ENCODE data around the gene PON3.

PON3 gene

GRCh38 chr7:95396136-95397032 lies at the start of gene PON3:
TSS of gene PON3 (minus strand) at chr7:95396375. CDS start at chr7:95396350, 25 bp downstream.
- DNase-seq (ENCODE audit: low read depth, low spot score) = no peak

GRCh38 chr7:95444796-95445195 lies 48.6 kb upstream of the PON3 start:
- DNase-seq (ENCODE audit: low read depth, low spot score) = no peak

- DNase-seq (ENCODE audit: low read depth, low spot score) = no peak
These were observed 45.1 kb upstream of the PON3 start for GRCh38 chr7:95441042-95441823.

- DNase-seq (ENCODE audit: low read depth, low spot score) = no peak
These were observed 44.3 kb upstream of the PON3 start for GRCh38 chr7:95440394-95441038.

GRCh38 chr7:95436407-95436806 lies 40.2 kb upstream of the PON3 start:
- DNase-seq (ENCODE audit: low read depth, low spot score) = no peak

- no peak for DNase-seq (ENCODE audit: low read depth, low spot score)
These were observed 39.2 kb upstream of the PON3 start for GRCh38 chr7:95435422-95435780.

GRCh38 chr7:95434557-95435421 lies 38.6 kb upstream of the PON3 start, which contains the start of gene PON2:
TSS of gene PON2 (minus strand) at chr7:95435028. CDS start at chr7:95434951, 77 bp downstream.
- DNase-seq (ENCODE audit: low read depth, low spot score) = no peak

GRCh38 chr7:95433952-95434556 lies 37.9 kb upstream of the PON3 start:
- DNase-seq (ENCODE audit: low read depth, low spot score) = no peak

- DNase-seq (ENCODE audit: low read depth, low spot score) = no peak
These were observed 37.0 kb upstream of the PON3 start for GRCh38 chr7:95433129-95433528.

- DNase-seq (ENCODE audit: low read depth, low spot score) = no peak
These were observed 36.4 kb upstream of the PON3 start for GRCh38 chr7:95432606-95433005.

- no peak for DNase-seq (ENCODE audit: low read depth, low spot score)
These were observed 34.7 kb upstream of the PON3 start for GRCh38 chr7:95430864-95431263.

GRCh38 chr7:95429241-95429990 lies 33.2 kb upstream of the PON3 start:
- no peak for DNase-seq (ENCODE audit: low read depth, low spot score)

- DNase-seq (ENCODE audit: low read depth, low spot score) = no peak
These were observed 31.8 kb upstream of the PON3 start for GRCh38 chr7:95427914-95428516.

- DNase-seq (ENCODE audit: low read depth, low spot score) = no peak
These were observed 31.0 kb upstream of the PON3 start for GRCh38 chr7:95427166-95427565.

GRCh38 chr7:95425694-95426093 lies 29.5 kb upstream of the PON3 start:
- DNase-seq (ENCODE audit: low read depth, low spot score) = no peak

- DNase-seq (ENCODE audit: low read depth, low spot score) = no peak
These were observed 28.5 kb upstream of the PON3 start for GRCh38 chr7:95424716-95425115.

GRCh38 chr7:95421847-95422444 lies 25.8 kb upstream of the PON3 start:
- no peak for DNase-seq (ENCODE audit: low read depth, low spot score)

GRCh38 chr7:95421000-95421846 lies 25.0 kb upstream of the PON3 start:
- no peak for DNase-seq (ENCODE audit: low read depth, low spot score)

All from activated CD4-positive, CD25-positive, alpha-beta regulatory T cell treated with anti-CD3 and anti-CD28 coated beads, Interleukin-2, amount 50 U/mL, for 16 hours (primary cell).